Mesendoderm (in vitro differentiated cells): Measurements from ENCODE around the gene HOXB1.

ENCODE experiments used
- DNase-seq: peaks from one replicate; pipeline ENCODE4 v3.0.0; 2013
- H2AK5ac ChIP-seq: 2 replicates; pipeline ENCODE4 v1.6.1; 2013; ENCODE audit warnings: low read length, inconsistent platforms
- H2BK120ac ChIP-seq: 2 replicates; pipeline ENCODE4 v1.6.1; 2013; ENCODE audit warnings: low read depth, mild to moderate bottlenecking, low read length, moderate library complexity, mixed read lengths
- H2BK15ac ChIP-seq: replicated peaks from 2 replicates; pipeline ENCODE4 v1.6.1; 2013; ENCODE audit warnings: low read depth, mild to moderate bottlenecking, moderate library complexity
- H2BK5ac ChIP-seq: 2 replicates; pipeline ENCODE4 v1.6.1; 2013; ENCODE audit warnings: low read length, inconsistent platforms
- H3K18ac ChIP-seq: 2 replicates; pipeline ENCODE4 v1.6.1; 2013; ENCODE audit warnings: mild to moderate bottlenecking, low read length, mixed read lengths
- H3K23ac ChIP-seq: one replicate; pipeline ENCODE4 v1.6.1; 2013; ENCODE audit warnings: low read length
- H3K27ac ChIP-seq: 2 replicates; pipeline ENCODE4 v1.5.1; 2013; ENCODE audit warnings: low read depth, mild to moderate bottlenecking, inconsistent platforms, low read length, moderate library complexity
- H3K27me3 ChIP-seq: 2 replicates; pipeline ENCODE4 v1.6.1; 2013; ENCODE audit warnings: low read length, control low read depth, mild to moderate bottlenecking, inconsistent platforms; ENCODE audit not compliant: insufficient read depth, poor library complexity
- H3K36me3 ChIP-seq: 2 replicates; pipeline ENCODE4 v1.6.1; 2013; ENCODE audit warnings: low read length, inconsistent platforms; ENCODE audit not compliant: control insufficient read depth, insufficient read depth
- H3K4ac ChIP-seq: one replicate; pipeline ENCODE4 v1.6.1; 2013; ENCODE audit warnings: low read depth, mild to moderate bottlenecking, low read length, moderate library complexity
- H3K4me1 ChIP-seq: 2 replicates; pipeline ENCODE4 v1.6.1; 2013; ENCODE audit warnings: low read depth, low read length, inconsistent platforms; ENCODE audit not compliant: control insufficient read depth
- H3K4me2 ChIP-seq: 2 replicates; pipeline ENCODE4 v1.6.1; 2013; ENCODE audit warnings: low read length
- H3K4me3 ChIP-seq: 2 replicates; pipeline ENCODE4 v1.5.1; 2013; ENCODE audit warnings: mild to moderate bottlenecking, low read length
- H3K56ac ChIP-seq: one replicate; pipeline ENCODE4 v1.6.1; 2013; ENCODE audit warnings: low read length
- H3K79me1 ChIP-seq: 2 replicates; pipeline ENCODE4 v1.6.1; 2013; ENCODE audit warnings: low read length, inconsistent platforms
- H3K79me2 ChIP-seq: 2 replicates; pipeline ENCODE4 v1.6.1; 2013; ENCODE audit warnings: mild to moderate bottlenecking, low read length; ENCODE audit not compliant: control insufficient read depth, insufficient read depth
- H3K9ac ChIP-seq: 2 replicates; pipeline ENCODE4 v1.6.1; 2013; ENCODE audit warnings: low read length, inconsistent platforms
- H4K5ac ChIP-seq: one replicate; pipeline ENCODE4 v1.6.1; 2013; ENCODE audit warnings: low read length
- H4K8ac ChIP-seq: one replicate; pipeline ENCODE4 v1.6.1; 2013; ENCODE audit warnings: low read depth, mild to moderate bottlenecking, control low read depth, low read length, moderate library complexity
- WGBS: extraction: QIAGEN DNeasy Blood & Tissue Kit; methylation state at CpG from one replicate; pipeline ENCODE4 v1.1.7; 2013; ENCODE audit warnings: low lambda C conversion rate, missing lambda C conversion rate; ENCODE audit not compliant: insufficient coverage; ENCODE audit errors: extremely low coverage; 5-methylcytosine and 5-hydroxymethylcytosine counted together

Gene HOXB1

DNA sequence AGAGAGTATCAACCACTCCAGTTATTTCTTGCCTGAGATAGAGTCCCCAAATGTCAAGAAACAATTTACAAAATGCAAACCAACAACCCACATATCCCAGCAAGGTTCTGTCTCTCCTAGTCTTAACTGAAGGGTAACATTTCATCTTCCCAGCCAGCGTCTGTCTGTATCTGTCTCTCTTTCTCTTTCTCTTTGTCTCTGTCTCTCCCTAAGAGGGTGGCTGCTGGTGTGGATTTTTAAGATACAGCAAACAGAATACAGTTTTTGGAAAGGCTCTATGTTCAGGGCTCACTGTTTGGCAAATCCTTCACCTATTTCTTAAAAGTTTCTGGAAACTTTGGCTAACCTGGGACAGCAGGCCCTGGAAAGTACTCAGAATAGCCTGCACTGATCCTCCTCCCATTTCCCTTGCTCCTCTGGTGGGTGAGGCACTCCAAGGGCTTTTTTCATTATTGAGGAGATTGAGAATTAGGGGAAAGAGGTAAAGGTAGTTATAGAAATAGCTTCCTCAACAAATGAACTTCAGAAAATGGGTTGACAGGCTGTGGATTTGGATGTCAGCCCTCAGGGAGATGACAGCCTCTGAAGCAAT is 41.1 kb upstream of the HOXB1 start:
- DNase-seq: no peak

GRCh38 chr17:48571024-48571818 is 40.4 kb upstream of the HOXB1 start:
- Histone ChIP-seq H3K56ac (no peak overlapping the region), H3K4ac (no peak overlapping the region), H3K27me3 (peaks cover 84% of the 10 kb centered on the region), H3K27ac (no peak overlapping the region), H2BK120ac (no peak overlapping the region), H3K18ac (no peak overlapping the region), H3K23ac (no peak overlapping the region), H3K4me3 (no peak overlapping the region), H2AK5ac (no peak overlapping the region), H3K79me2 (no peaks in the 10 kb centered on the region), H3K79me1 (no peaks in the 10 kb centered on the region), H2BK15ac (no peak overlapping the region), H4K5ac (no peak overlapping the region), H3K4me1 (peaks cover 7% of the 10 kb centered on the region), H3K9ac (no peak overlapping the region), H2BK5ac (no peak overlapping the region), H4K8ac (no peak overlapping the region), H3K4me2 (peak overlapping the region; percentile 1), H3K36me3 (no peaks in the 10 kb centered on the region)
- WGBS: no CpG with 5 or more reads among the region's 26 CpGs
- no peak for DNase-seq

More for the DNA sequence above, 41.1 kb upstream of the HOXB1 start:
- Histone ChIP-seq H4K5ac (no peak overlapping the region), H3K18ac (no peak overlapping the region), H2AK5ac (no peak overlapping the region), H3K4me2 (no peak overlapping the region), H3K27me3 (peaks cover 83% of the 10 kb centered on the region), H3K4me1 (peaks cover 7% of the 10 kb centered on the region), H3K79me2 (no peaks in the 10 kb centered on the region), H4K8ac (no peak overlapping the region), H3K27ac (no peak overlapping the region), H3K9ac (no peak overlapping the region), H3K4me3 (no peak overlapping the region), H3K4ac (no peak overlapping the region), H3K79me1 (no peaks in the 10 kb centered on the region), H2BK5ac (no peak overlapping the region), H2BK120ac (no peak overlapping the region), H2BK15ac (no peak overlapping the region), H3K56ac (no peak overlapping the region), H3K36me3 (no peaks in the 10 kb centered on the region), H3K23ac (no peak overlapping the region)
- no CpG with 5 or more reads among the region's 1 CpG for WGBS

- no peaks in the 10 kb centered on the region for H3K36me3 ChIP-seq
- H3K56ac ChIP-seq: no peak overlapping the region
- no peak overlapping the region for H4K5ac ChIP-seq
- H3K4me1 ChIP-seq: peaks cover 7% of the 10 kb centered on the region
- H3K4me3 ChIP-seq: no peak overlapping the region
- H4K8ac ChIP-seq: no peak overlapping the region
- H2BK5ac ChIP-seq: no peak overlapping the region
- no peak overlapping the region for H3K4ac ChIP-seq
- H3K18ac ChIP-seq: no peak overlapping the region
- peak; percentile 90 for DNase-seq
- H3K4me2 ChIP-seq: no peak overlapping the region
- H3K79me2 ChIP-seq: no peaks in the 10 kb centered on the region
- H3K79me1 ChIP-seq: no peaks in the 10 kb centered on the region
- H2BK15ac ChIP-seq: no peak overlapping the region
- H2AK5ac ChIP-seq: no peak overlapping the region
- H2BK120ac ChIP-seq: no peak overlapping the region
- H3K27ac ChIP-seq: no peak overlapping the region
- WGBS: no CpG with 5 or more reads among the region's 19 CpGs
- H3K9ac ChIP-seq: no peak overlapping the region
- no peak overlapping the region for H3K23ac ChIP-seq
- peaks cover 84% of the 10 kb centered on the region for H3K27me3 ChIP-seq
These were observed 39.7 kb upstream of the HOXB1 start for GRCh38 chr17:48570325-48571023.

DNA sequence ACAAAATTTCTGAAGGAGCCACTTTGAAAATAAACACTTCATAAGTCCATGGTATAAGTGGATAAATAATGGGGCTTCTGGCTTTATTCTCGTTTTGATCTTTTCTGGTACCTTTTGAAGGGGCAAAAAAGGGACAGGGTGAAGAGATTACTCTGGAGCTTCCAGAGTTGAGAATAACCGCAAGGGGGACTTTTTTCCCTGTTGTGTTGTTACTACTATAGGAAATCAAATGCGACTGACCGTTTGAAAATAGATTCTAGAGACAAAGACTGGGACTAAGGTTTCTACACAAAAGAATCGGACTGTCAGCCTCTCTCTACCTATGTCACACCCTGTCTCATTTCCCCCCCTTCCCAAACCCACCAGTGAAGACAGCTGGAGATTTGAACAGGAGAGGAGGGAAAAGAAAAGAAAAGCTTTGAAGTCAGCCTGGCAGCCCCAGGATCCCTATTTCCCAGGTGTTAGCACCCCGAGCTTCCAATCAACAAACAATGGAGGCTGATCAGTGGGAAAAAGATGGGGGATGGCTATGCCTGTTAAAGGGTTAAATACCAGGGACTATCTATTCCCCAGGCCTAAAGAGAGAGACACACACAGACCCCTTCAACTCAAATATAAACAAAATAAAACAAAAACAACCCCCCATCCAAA is 39.0 kb upstream of the HOXB1 start:
- Histone ChIP-seq H3K27ac (no peak overlapping the region), H3K18ac (no peak overlapping the region)
- WGBS: no CpG with 5 or more reads among the region's 6 CpGs

GRCh38 chr17:48569240-48569582 is 38.4 kb upstream of the HOXB1 start:
- H3K18ac ChIP-seq: no peak overlapping the region
- no peaks in the 10 kb centered on the region for H3K79me1 ChIP-seq
- no peak overlapping the region for H3K23ac ChIP-seq
- no peak overlapping the region for H2BK15ac ChIP-seq
- H3K27ac ChIP-seq: no peak overlapping the region
- no peak overlapping the region for H2BK5ac ChIP-seq
- no peak overlapping the region for H3K4me3 ChIP-seq
- H3K27me3 ChIP-seq: peaks cover 83% of the 10 kb centered on the region
- H3K56ac ChIP-seq: no peak overlapping the region
- no CpG with 5 or more reads among the region's 3 CpGs for WGBS
- no peak overlapping the region for H3K4ac ChIP-seq
- no peak overlapping the region for H3K9ac ChIP-seq
- peaks cover 7% of the 10 kb centered on the region for H3K4me1 ChIP-seq
- H3K4me2 ChIP-seq: no peak overlapping the region
- H3K79me2 ChIP-seq: no peaks in the 10 kb centered on the region
- no peak overlapping the region for H4K8ac ChIP-seq
- H2BK120ac ChIP-seq: no peak overlapping the region
- no peak overlapping the region for H2AK5ac ChIP-seq
- H3K36me3 ChIP-seq: no peaks in the 10 kb centered on the region
- no peak overlapping the region for H4K5ac ChIP-seq
- DNase-seq: no peak

More for the DNA sequence above, 39.0 kb upstream of the HOXB1 start:
- H3K79me1 ChIP-seq: no peaks in the 10 kb centered on the region
- no peaks in the 10 kb centered on the region for H3K79me2 ChIP-seq
- no peak overlapping the region for H3K4me2 ChIP-seq
- no peak overlapping the region for H3K56ac ChIP-seq
- H2BK15ac ChIP-seq: no peak overlapping the region
- H2BK120ac ChIP-seq: no peak overlapping the region
- H3K4me3 ChIP-seq: no peak overlapping the region
- H2AK5ac ChIP-seq: no peak overlapping the region
- no peak overlapping the region for H3K9ac ChIP-seq
- H4K5ac ChIP-seq: no peak overlapping the region
- H3K4me1 ChIP-seq: peaks cover 7% of the 10 kb centered on the region
- H2BK5ac ChIP-seq: no peak overlapping the region
- H3K23ac ChIP-seq: no peak overlapping the region
- H3K4ac ChIP-seq: no peak overlapping the region
- DNase-seq: no peak
- H4K8ac ChIP-seq: no peak overlapping the region
- H3K36me3 ChIP-seq: no peaks in the 10 kb centered on the region
- peaks cover 84% of the 10 kb centered on the region for H3K27me3 ChIP-seq
